Measurements from ENCODE around the gene LMOD2. TPM values are rescaled to one million over a fixed set of nuclear protein-coding genes. Genes with fewer than 3 reads are reported as not detected.

LMOD2 gene
- total RNA-seq, 1 donor from 2014 or later = 0.10 TPM

GRCh38 chr7:123637878-123638277 lies 17.8 kb upstream of the LMOD2 start:
- DNase-seq (ENCODE audit: low spot score) (no peak), ATAC-seq (no peak)

- ATAC-seq (no peak), DNase-seq (ENCODE audit: low spot score) (no peak)
Observed at GRCh38 chr7:123639631-123640030, 16.0 kb upstream of the LMOD2 start.

- no peak for ATAC-seq
- no peak for DNase-seq (ENCODE audit: low spot score)
Observed at GRCh38 chr7:123640583-123640982, 15.1 kb upstream of the LMOD2 start.

GRCh38 chr7:123641901-123642300 lies 13.8 kb upstream of the LMOD2 start:
- no peak for DNase-seq (ENCODE audit: low spot score)
- ATAC-seq = no peak

GRCh38 chr7:123643495-123644441 lies 11.9 kb upstream of the LMOD2 start:
- DNase-seq (ENCODE audit: low spot score) (no peak), ATAC-seq (peak; percentile 69)

- DNase-seq (ENCODE audit: low spot score) = peak; percentile 71
- peak; percentile 93 for ATAC-seq
Observed at GRCh38 chr7:123645516-123645915, 10.2 kb upstream of the LMOD2 start.

- ATAC-seq = no peak
Observed at GRCh38 chr7:123647106-123647730, 8.4 kb upstream of the LMOD2 start.

GRCh38 chr7:123649964-123650363 lies 5.7 kb upstream of the LMOD2 start:
- DNase-seq (ENCODE audit: low spot score) (no peak), ATAC-seq (no peak)

More at GRCh38 chr7:123647106-123647730, 8.4 kb upstream of the LMOD2 start:
- no peak for DNase-seq (ENCODE audit: low spot score)

- DNase-seq (ENCODE audit: low spot score) (no peak), ATAC-seq (no peak)
Observed at GRCh38 chr7:123650595-123650994, 5.1 kb upstream of the LMOD2 start.

GRCh38 chr7:123652406-123652805 lies 3.3 kb upstream of the LMOD2 start:
- ATAC-seq = no peak
- DNase-seq (ENCODE audit: low spot score) = no peak

GRCh38 chr7:123653162-123653561 lies 2.5 kb upstream of the LMOD2 start:
- ATAC-seq (no peak), DNase-seq (ENCODE audit: low spot score) (no peak)

GRCh38 chr7:123656544-123657303 lies 1.1 kb downstream of the LMOD2 start:
- no peak for ATAC-seq
- no peak for DNase-seq (ENCODE audit: low spot score)

- ATAC-seq (peak; percentile 5), DNase-seq (ENCODE audit: low spot score) (no peak)
Observed at GRCh38 chr7:123657304-123657685, 1.6 kb downstream of the LMOD2 start.

GRCh38 chr7:123658023-123658422 lies 2.4 kb downstream of the LMOD2 start:
- DNase-seq (ENCODE audit: low spot score) (peak; percentile 63), ATAC-seq (peak; percentile 90)

- ATAC-seq = peak; percentile 63
- DNase-seq (ENCODE audit: low spot score) = no peak
Observed at GRCh38 chr7:123660514-123661354, 5.1 kb downstream of the LMOD2 start.

- no peak for ATAC-seq
- no peak for DNase-seq (ENCODE audit: low spot score)
Observed at GRCh38 chr7:123661765-123662164, 6.1 kb downstream of the LMOD2 start.

GRCh38 chr7:123662293-123662692 lies 6.6 kb downstream of the LMOD2 start:
- DNase-seq (ENCODE audit: low spot score) = no peak
- ATAC-seq = no peak

- DNase-seq (ENCODE audit: low spot score) (no peak), ATAC-seq (no peak)
Observed at GRCh38 chr7:123662755-123663154, 7.1 kb downstream of the LMOD2 start.

GRCh38 chr7:123663200-123663599 lies 7.5 kb downstream of the LMOD2 start:
- ATAC-seq (no peak), DNase-seq (ENCODE audit: low spot score) (no peak)

GRCh38 chr7:123665157-123665556 lies 9.5 kb downstream of the LMOD2 start:
- ATAC-seq (no peak), DNase-seq (ENCODE audit: low spot score) (no peak)
